HepG2 (cell line): Measurements from ENCODE around the gene RUSC1. TPM values are rescaled to one million over a fixed set of nuclear protein-coding genes. Genes with fewer than 3 reads are reported as not detected.

ENCODE experiments used
- HNRNPLL ChIP-seq: fragments of 200-400 bp; formaldehyde crosslinking; IDR thresholded peaks from 2 replicates; pipeline ENCODE4 v1.6.1; 2017; ENCODE audit warnings: mild to moderate bottlenecking, low read depth, low read length; ENCODE audit not compliant: poor library complexity, severe bottlenecking
- HOXA3 ChIP-seq: sonication (generic); formaldehyde crosslinking; IDR thresholded peaks from 2 replicates; pipeline ENCODE4 v1.5.0; 2020; ENCODE audit warnings: missing genetic modification reagents
- HOXA9 ChIP-seq: sonication (generic); formaldehyde crosslinking; IDR thresholded peaks from 2 replicates; pipeline ENCODE4 v1.8.1; 2022; ENCODE audit warnings: missing genetic modification reagents, mild to moderate bottlenecking, moderate library complexity, borderline replicate concordance
- KLF9 ChIP-seq: IDR thresholded peaks from 2 replicates; pipeline ENCODE4 v1.6.1; 2016; ENCODE audit warnings: low read depth
- PRMT3 ChIP-seq: sonication (generic); formaldehyde crosslinking; IDR thresholded peaks from 2 replicates; pipeline ENCODE4 v1.8.1; 2022; ENCODE audit warnings: low read depth, mild to moderate bottlenecking, moderate library complexity, missing genetic modification reagents, borderline replicate concordance
- RFX1 ChIP-seq: fragments of 450-650 bp; IDR thresholded peaks from 2 replicates; pipeline ENCODE4 v1.6.1; 2017
- SMAD1 ChIP-seq: sonication (generic); formaldehyde crosslinking; IDR thresholded peaks from 2 replicates; pipeline ENCODE4 v1.4.0; 2020; ENCODE audit warnings: missing genetic modification reagents, low read depth, mild to moderate bottlenecking, borderline replicate concordance
- SOX6 ChIP-seq, 2 experiments: fragments of 450-650 bp in 1 of 2; sonication (generic) in 1 of 2; formaldehyde crosslinking in 1 of 2; IDR thresholded peaks; 2 replicates each; pipeline versions ENCODE4 v1.4.0 to v1.6.1; 2017 to 2020; ENCODE audit warnings: antibody characterized with exemption in 1 of 2, mild to moderate bottlenecking in 1 of 2, missing genetic modification reagents in 1 of 2
- STAT5B ChIP-seq: sonication (generic); formaldehyde crosslinking; IDR thresholded peaks from 2 replicates; pipeline ENCODE4 v1.4.0; 2020; ENCODE audit warnings: missing genetic modification reagents
- ZMYM4 ChIP-seq: sonication (generic); formaldehyde crosslinking; IDR thresholded peaks from 2 replicates; pipeline ENCODE4 v1.8.1; 2023; ENCODE audit warnings: mild to moderate bottlenecking, missing genetic modification reagents
- ZNF30 ChIP-seq: sonication (generic); formaldehyde crosslinking; IDR thresholded peaks from 2 replicates; pipeline ENCODE4 v1.5.0; 2020; ENCODE audit warnings: mild to moderate bottlenecking, missing genetic modification reagents
- ZNF589 ChIP-seq: sonication (generic); formaldehyde crosslinking; conservative IDR thresholded peaks from 2 replicates; pipeline ENCODE4 v1.8.0; 2022; ENCODE audit warnings: mild to moderate bottlenecking, moderate library complexity, missing genetic modification reagents
- ZNF678 ChIP-seq: sonication (generic); formaldehyde crosslinking; IDR thresholded peaks from 2 replicates; pipeline ENCODE4 v1.4.0; 2020; ENCODE audit warnings: mild to moderate bottlenecking, missing genetic modification reagents
- ZNF724P ChIP-seq: sonication (generic); formaldehyde crosslinking; IDR thresholded peaks from 2 replicates; pipeline ENCODE4 v1.8.0; 2022; ENCODE audit warnings: missing genetic modification reagents, borderline replicate concordance
- ZNF883 ChIP-seq: sonication (generic); formaldehyde crosslinking; IDR thresholded peaks from 2 replicates; pipeline ENCODE4 v1.5.1; 2020; ENCODE audit warnings: mild to moderate bottlenecking, missing genetic modification reagents; ENCODE audit errors: not compliant biosample characterization
- polyA plus RNA-seq, 8 experiments: library from polyadenylated mRNA; depleted of rRNA in 3 of 8; stranded (reverse) in 7 of 8; unstranded in 1 of 8; fragments of >200 nt; fragmentation: Illumina TruSeq in 4 of 8; extraction: Trizol in 4 of 8; gene quantifications; 2 replicates each; pipeline versions ENCODE4 v1.2.1 to v1.2.3, GENCODE V29; 2011 to 2016; ENCODE audit warnings: low read depth in 4 of 8, missing spikeins in 1 of 8, mixed read lengths in 1 of 8; ENCODE audit not compliant: insufficient read depth in 1 of 8
- total RNA-seq, 5 experiments: library from RNA; depleted of rRNA; stranded (reverse); fragments of >200 nt; fragmentation: Illumina TruSeq; extraction: Trizol; gene quantifications; 2 replicates each; pipeline ENCODE4 v1.2.3, GENCODE V29; 2016; ENCODE audit warnings: low read depth in 1 of 5
- TF ChIP-seq, protein P1 (sequence below): sonication (generic); formaldehyde crosslinking; conservative IDR thresholded peaks from 2 replicates; pipeline ENCODE4 v1.8.0; 2022; ENCODE audit warnings: low read depth, missing genetic modification reagents
- TF ChIP-seq, protein P2 (sequence below): sonication (generic); formaldehyde crosslinking; IDR thresholded peaks from 2 replicates; pipeline ENCODE4 v1.4.0; 2020; ENCODE audit warnings: missing genetic modification reagents, borderline replicate concordance
- TF ChIP-seq, protein P3 (sequence below): sonication (generic); formaldehyde crosslinking; IDR thresholded peaks from 2 replicates; pipeline ENCODE4 v1.4.0; 2020; ENCODE audit warnings: mild to moderate bottlenecking, missing genetic modification reagents
- TF ChIP-seq, protein P4 (sequence below): sonication (generic); formaldehyde crosslinking; IDR thresholded peaks from 2 replicates; pipeline ENCODE4 v1.4.0; 2020; ENCODE audit warnings: missing genetic modification reagents

Gene RUSC1
- total and polyA plus RNA-seq, 2 of the 13 experiments (the other 11 are each of a cell fraction or from before 2014, with no cell fraction given) = 18.7 to 20.4 TPM

DNA sequence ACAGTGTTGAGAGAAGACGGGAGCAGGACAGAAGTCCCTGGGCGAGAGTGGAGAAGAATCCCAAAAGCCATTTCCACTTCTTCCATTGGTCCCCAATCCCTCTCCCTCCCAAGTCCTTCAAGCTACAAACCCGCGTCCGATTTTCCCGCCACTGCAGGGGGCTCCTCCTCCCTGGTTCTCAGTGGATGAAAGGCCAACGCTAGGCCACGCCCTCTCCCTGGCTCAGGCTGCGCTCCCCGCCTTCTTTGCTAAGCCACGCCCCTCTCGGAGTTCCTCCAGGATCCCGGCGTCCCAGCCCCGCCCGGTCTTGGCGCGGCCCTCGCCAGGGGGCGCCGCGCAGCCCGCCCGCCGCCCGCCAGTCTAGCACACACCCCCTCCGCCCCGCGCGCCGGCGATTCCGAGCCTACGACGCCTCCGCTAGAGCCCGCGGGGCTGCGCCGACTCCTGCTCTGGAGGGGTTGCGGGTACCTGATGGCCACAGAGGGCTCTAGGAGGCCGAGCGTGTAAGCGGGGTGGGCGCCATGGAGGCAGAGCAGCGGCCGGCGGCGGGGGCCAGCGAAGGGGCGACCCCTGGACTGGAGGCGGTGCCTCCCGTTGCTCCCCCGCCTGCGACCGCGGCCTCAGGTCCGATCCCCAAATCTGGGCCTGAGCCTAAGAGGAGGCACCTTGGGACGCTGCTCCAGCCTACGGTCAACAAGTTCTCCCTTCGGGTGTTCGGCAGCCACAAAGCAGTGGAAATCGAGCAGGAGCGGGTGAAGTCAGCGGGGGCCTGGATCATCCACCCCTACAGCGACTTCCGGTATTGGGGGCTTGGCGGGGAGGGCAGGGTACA, 43.4 kb upstream of the RUSC1 start, which contains the start of gene HCN3 (continued):
- TF ChIP-seq ZMYM4 (CRISPR knock-in tag) (peak; percentile 63), ZNF678 (CRISPR knock-in tag) (no peak), ZNF883 (CRISPR knock-in tag) (peak; percentile 69), ZNF589 (peak; percentile 24; the same call in 1 of the 2 replicates), STAT5B (CRISPR knock-in tag) (no peak), SMAD1 (no peak), SOX6 (IDR thresholded peaks at IDR 0.05) (no peak), SOX6 (CRISPR knock-in tag; IDR thresholded peaks at IDR 0.05) (0 out of 2 replicates have a peak, but pooled peaks have one; percentile 42), PRMT3 (CRISPR knock-in tag) (no peak), RFX1 (no peak), HOXA3 (CRISPR knock-in tag) (peak; percentile 43), ZNF724P (CRISPR knock-in tag) (no peak), KLF9 (CRISPR knock-in tag) (peak; percentile 91), ZNF30 (CRISPR knock-in tag) (no peak), HOXA9 (CRISPR knock-in tag) (no peak), HNRNPLL (peak; percentile 89)
- TF ChIP-seq, protein P1, sequence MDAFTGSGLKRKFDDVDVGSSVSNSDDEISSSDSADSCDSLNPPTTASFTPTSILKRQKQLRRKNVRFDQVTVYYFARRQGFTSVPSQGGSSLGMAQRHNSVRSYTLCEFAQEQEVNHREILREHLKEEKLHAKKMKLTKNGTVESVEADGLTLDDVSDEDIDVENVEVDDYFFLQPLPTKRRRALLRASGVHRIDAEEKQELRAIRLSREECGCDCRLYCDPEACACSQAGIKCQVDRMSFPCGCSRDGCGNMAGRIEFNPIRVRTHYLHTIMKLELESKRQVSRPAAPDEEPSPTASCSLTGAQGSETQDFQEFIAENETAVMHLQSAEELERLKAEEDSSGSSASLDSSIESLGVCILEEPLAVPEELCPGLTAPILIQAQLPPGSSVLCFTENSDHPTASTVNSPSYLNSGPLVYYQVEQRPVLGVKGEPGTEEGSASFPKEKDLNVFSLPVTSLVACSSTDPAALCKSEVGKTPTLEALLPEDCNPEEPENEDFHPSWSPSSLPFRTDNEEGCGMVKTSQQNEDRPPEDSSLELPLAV (CRISPR knock-in tag) = no peak
- TF ChIP-seq, protein P2, sequence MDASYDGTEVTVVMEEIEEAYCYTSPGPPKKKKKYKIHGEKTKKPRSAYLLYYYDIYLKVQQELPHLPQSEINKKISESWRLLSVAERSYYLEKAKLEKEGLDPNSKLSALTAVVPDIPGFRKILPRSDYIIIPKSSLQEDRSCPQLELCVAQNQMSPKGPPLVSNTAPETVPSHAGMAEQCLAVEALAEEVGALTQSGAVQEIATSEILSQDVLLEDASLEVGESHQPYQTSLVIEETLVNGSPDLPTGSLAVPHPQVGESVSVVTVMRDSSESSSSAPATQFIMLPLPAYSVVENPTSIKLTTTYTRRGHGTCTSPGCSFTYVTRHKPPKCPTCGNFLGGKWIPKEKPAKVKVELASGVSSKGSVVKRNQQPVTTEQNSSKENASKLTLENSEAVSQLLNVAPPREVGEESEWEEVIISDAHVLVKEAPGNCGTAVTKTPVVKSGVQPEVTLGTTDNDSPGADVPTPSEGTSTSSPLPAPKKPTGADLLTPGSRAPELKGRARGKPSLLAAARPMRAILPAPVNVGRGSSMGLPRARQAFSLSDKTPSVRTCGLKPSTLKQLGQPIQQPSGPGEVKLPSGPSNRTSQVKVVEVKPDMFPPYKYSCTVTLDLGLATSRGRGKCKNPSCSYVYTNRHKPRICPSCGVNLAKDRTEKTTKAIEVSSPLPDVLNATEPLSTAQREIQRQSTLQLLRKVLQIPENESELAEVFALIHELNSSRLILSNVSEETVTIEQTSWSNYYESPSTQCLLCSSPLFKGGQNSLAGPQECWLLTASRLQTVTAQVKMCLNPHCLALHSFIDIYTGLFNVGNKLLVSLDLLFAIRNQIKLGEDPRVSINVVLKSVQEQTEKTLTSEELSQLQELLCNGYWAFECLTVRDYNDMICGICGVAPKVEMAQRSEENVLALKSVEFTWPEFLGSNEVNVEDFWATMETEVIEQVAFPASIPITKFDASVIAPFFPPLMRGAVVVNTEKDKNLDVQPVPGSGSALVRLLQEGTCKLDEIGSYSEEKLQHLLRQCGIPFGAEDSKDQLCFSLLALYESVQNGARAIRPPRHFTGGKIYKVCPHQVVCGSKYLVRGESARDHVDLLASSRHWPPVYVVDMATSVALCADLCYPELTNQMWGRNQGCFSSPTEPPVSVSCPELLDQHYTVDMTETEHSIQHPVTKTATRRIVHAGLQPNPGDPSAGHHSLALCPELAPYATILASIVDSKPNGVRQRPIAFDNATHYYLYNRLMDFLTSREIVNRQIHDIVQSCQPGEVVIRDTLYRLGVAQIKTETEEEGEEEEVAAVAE (CRISPR knock-in tag) = no peak
- TF ChIP-seq, protein P3, sequence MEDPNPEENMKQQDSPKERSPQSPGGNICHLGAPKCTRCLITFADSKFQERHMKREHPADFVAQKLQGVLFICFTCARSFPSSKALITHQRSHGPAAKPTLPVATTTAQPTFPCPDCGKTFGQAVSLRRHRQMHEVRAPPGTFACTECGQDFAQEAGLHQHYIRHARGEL = no peak
- TF ChIP-seq, protein P4, sequence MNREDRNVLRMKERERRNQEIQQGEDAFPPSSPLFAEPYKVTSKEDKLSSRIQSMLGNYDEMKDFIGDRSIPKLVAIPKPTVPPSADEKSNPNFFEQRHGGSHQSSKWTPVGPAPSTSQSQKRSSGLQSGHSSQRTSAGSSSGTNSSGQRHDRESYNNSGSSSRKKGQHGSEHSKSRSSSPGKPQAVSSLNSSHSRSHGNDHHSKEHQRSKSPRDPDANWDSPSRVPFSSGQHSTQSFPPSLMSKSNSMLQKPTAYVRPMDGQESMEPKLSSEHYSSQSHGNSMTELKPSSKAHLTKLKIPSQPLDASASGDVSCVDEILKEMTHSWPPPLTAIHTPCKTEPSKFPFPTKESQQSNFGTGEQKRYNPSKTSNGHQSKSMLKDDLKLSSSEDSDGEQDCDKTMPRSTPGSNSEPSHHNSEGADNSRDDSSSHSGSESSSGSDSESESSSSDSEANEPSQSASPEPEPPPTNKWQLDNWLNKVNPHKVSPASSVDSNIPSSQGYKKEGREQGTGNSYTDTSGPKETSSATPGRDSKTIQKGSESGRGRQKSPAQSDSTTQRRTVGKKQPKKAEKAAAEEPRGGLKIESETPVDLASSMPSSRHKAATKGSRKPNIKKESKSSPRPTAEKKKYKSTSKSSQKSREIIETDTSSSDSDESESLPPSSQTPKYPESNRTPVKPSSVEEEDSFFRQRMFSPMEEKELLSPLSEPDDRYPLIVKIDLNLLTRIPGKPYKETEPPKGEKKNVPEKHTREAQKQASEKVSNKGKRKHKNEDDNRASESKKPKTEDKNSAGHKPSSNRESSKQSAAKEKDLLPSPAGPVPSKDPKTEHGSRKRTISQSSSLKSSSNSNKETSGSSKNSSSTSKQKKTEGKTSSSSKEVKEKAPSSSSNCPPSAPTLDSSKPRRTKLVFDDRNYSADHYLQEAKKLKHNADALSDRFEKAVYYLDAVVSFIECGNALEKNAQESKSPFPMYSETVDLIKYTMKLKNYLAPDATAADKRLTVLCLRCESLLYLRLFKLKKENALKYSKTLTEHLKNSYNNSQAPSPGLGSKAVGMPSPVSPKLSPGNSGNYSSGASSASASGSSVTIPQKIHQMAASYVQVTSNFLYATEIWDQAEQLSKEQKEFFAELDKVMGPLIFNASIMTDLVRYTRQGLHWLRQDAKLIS (CRISPR knock-in tag) = no peak
